ENCODE measurements around the gene SLC7A9.

- TF ChIP-seq POLR2AphosphoS5 (IDR thresholded peaks at IDR 0.05; ENCODE audit: borderline replicate concordance, low read depth, low read length) (no peak), EZH2 (IDR thresholded peaks at IDR 0.05) (no peak)
Observed at GRCh38 chr19:32870981-32871451, 1.4 kb upstream of the SLC7A9 start.

Data from SK-N-MC (cell line).